NB4 (cell line): ENCODE measurements around the gene PA2G4.

Source experiments
- DNase-seq: peaks from one replicate; pipeline ENCODE4 v3.0.0; 2010; ENCODE audit warnings: low read depth
- H3K4me3 ChIP-seq: one replicate; pipeline ENCODE4 v1.5.1; 2011; ENCODE audit warnings: mild to moderate bottlenecking, low read depth, low read length, moderate library complexity
- MYC ChIP-seq: IDR thresholded peaks from 2 replicates; pipeline ENCODE4 v1.6.1; 2011; ENCODE audit warnings: low read depth, low read length
- POLR2A ChIP-seq: IDR thresholded peaks from 2 replicates; pipeline ENCODE4 v1.6.1; 2011; ENCODE audit warnings: mild to moderate bottlenecking; ENCODE audit not compliant: insufficient read length; ENCODE audit errors: extremely low read depth
- TF ChIP-seq, protein P1 (sequence below): IDR thresholded peaks from 2 replicates; pipeline ENCODE4 v1.6.1; 2011; ENCODE audit warnings: low read depth, low read length
- TF ChIP-seq, protein P2 (sequence below): IDR thresholded peaks from one replicate; pipeline ENCODE4 v1.5.1; 2012; ENCODE audit warnings: low read depth, low read length

Gene PA2G4

DNA sequence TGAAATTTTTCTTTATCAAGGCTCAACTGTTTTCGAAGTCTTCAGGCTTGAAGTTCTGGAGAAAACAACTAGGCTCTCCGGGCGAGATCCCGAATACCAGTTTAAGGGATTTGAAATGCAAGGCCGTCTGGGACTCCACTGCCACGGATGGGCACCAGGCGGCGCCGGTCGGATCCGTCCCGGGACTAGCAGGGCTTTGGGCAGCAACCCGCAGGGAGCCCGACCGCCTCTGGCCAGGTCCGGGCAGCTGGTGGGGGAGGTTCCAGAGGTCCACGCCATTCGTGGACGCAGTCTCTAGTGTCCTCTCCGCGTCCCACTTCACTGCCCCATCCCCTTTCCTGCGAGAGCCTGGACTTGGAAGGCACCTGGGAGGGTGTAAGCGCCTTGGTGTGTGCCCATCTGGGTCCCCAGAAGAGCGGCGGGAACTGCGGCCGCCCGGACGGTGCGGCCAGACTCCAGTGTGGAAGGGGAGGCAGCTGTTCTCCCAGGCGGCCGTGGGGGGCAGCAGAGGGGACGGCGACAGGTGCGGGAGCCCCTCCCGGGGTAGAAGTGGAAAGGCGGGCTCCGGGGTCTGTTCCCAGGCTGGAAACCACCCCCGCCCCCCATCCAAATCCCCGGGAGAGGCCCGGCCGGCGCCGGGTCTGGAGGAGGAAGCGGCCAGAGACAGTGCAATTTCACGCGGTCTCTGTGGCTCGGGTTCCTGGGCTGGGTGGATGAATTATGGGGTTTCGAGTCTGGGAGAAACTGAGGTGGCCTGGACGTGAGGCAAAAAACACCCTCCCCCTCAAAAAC is 25.2 kb upstream of the PA2G4 start:
- peak; percentile 86 for DNase-seq
- no peak for TF ChIP-seq POLR2A
- TF ChIP-seq, protein P1, sequence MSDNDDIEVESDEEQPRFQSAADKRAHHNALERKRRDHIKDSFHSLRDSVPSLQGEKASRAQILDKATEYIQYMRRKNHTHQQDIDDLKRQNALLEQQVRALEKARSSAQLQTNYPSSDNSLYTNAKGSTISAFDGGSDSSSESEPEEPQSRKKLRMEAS = no peak
- TF ChIP-seq MYC = no peak
- TF ChIP-seq, protein P2, sequence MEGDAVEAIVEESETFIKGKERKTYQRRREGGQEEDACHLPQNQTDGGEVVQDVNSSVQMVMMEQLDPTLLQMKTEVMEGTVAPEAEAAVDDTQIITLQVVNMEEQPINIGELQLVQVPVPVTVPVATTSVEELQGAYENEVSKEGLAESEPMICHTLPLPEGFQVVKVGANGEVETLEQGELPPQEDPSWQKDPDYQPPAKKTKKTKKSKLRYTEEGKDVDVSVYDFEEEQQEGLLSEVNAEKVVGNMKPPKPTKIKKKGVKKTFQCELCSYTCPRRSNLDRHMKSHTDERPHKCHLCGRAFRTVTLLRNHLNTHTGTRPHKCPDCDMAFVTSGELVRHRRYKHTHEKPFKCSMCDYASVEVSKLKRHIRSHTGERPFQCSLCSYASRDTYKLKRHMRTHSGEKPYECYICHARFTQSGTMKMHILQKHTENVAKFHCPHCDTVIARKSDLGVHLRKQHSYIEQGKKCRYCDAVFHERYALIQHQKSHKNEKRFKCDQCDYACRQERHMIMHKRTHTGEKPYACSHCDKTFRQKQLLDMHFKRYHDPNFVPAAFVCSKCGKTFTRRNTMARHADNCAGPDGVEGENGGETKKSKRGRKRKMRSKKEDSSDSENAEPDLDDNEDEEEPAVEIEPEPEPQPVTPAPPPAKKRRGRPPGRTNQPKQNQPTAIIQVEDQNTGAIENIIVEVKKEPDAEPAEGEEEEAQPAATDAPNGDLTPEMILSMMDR = peak; percentile 78

DNA sequence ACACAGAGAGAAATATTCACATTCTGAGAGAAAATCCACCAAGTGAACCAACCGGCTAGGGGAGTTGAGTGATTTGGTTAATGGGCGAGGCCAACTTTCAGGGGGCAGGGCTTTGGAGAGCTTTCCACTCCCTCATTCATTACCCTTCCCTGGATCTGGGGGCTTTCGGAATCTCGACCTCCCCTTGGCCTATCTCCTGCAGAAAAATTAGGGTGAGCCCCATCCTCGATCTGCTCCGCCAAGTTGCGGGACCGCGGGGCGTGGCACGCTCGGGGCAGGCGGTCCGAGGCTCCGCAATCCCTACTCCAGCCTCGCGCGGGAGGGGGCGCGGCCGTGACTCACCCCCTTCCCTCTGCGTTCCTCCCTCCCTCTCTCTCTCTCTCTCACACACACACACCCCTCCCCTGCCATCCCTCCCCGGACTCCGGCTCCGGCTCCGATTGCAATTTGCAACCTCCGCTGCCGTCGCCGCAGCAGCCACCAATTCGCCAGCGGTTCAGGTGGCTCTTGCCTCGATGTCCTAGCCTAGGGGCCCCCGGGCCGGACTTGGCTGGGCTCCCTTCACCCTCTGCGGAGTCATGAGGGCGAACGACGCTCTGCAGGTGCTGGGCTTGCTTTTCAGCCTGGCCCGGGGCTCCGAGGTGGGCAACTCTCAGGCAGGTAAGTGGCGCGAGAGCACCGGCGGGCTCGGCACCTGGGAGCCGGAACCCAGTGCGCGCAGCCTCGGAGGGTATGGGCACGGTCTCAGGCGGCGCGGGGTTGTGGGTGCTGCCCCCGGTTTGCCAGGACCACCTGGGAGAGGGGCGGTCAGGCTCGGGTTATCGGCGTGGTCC is 24.4 kb upstream of the PA2G4 start, which contains the start of gene ERBB3:
Gene ERBB3, plus strand, starts transcription at position 443 of the 833 bp plus-strand sequence. Its CDS starts 136 bp downstream, at position 579.
- peak within 1 kb of the TSS; percentile 57 for H3K4me3 ChIP-seq
- TF ChIP-seq, protein P1 = no peak
- no peak for TF ChIP-seq POLR2A
- TF ChIP-seq MYC = no peak
- TF ChIP-seq, protein P2 = no peak
- peak; percentile 82 for DNase-seq

More for the DNA sequence above, 25.2 kb upstream of the PA2G4 start:
- peak overlapping the region; percentile 57 for H3K4me3 ChIP-seq

DNA sequence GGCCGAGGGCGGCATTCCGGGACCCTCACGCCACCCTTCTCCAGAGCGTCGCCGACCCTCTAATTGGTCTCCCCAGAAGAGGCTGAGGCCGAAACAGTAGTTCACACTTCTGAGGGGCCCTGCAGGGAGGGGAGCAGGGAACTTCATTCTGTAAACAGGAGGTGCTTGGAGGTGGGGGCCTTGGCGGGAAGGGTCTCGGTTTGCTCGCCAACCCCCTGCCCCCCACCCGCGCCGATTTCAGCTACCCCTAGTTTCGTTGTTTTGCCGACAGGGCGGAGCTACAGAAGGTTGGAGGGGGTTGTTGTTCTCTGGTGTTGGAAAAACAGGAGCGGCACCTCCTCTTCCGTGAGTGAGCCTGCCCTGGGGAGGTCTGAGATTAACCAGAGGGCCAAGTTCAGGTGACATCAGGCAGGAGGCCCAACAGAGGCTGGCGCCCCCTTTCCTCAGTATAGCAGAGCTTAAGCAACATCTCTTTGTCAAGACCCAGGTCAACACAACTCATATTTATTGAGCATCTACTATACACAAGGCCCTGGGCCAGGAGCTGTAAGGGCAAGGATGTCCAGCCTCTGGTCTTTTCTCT is 23.7 kb upstream of the PA2G4 start:
- DNase-seq = no peak
- H3K4me3 ChIP-seq = no peak overlapping the region
- TF ChIP-seq POLR2A (no peak), MYC (no peak)
- TF ChIP-seq, protein P1 = no peak
- TF ChIP-seq, protein P2 = no peak

DNA sequence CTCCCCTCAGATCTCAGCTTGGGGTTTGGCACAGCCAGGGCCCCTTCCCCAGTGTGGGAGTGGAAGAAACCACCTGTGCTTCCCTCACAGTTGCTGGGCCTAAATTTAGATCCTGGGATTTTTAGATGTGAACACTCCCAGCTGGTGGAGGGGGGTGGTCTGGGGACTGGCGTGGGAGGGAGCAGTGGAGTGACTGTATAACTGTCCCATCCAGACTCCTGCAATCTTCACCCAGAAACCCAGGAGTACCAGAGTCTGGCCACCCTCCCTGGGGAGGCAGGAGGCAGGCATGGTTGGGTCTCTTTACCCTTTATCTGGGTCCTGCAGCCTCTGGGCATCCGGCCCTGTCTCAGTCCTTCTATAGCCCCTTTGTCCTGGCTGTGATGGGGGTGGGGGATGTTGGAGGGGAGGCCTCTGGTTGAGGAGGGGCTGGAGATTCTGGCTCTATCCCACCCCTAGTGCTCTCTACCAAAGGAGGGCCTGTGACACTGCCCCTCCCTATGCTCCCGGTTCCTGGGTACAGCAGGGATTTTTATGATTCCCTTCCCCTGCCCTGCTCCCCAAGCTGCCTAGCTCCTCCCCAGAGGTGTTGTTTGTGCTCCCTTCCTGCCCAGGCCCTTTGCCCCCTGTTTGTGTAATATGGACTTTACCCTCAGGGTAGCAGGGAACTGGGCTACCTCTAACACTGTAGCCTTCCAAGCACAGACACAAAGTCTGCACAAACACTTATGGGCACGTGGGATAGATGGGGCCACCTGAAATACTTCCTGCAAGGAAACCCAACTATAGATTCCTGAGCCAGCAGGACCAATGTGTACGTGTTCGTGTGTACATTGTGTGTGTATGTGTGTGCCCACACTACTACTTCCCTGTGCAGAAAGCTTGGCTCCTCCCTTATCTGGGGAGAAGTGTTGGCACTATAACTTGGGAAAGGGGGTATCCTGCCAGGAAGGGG is 22.7 kb upstream of the PA2G4 start:
- H3K4me3 ChIP-seq = no peak overlapping the region
- TF ChIP-seq, protein P2 = no peak
- no peak for TF ChIP-seq MYC
- no peak for DNase-seq

DNA sequence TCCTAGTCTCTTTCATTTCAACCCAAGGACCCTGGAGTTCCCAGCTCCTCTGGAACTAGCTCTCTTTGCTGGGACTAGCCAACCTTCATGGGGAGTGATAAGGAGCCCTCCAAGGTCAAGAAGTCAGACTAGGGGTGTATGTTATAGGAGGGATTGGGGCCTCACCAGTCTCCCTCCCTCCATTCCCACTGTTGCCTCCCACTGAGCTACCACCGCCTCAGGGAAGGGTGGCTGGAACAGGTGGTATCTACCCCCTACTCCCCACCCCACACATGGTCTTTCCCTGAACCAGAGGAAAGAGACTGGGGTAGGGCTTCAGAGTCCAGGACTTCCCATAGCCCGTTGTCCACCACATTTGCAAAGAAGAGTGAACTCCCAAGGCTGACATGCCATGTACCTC is 22.0 kb upstream of the PA2G4 start:
- H3K4me3 ChIP-seq = no peak overlapping the region
- TF ChIP-seq POLR2A (no peak), MYC (no peak)
- TF ChIP-seq, protein P2 = no peak
- TF ChIP-seq, protein P1 = no peak
- DNase-seq = no peak
